H1 (cell line): Measurements from ENCODE around the gene LRRC4C. TPM values are rescaled to one million over a fixed set of nuclear protein-coding genes. Genes with fewer than 3 reads are reported as not detected.

ENCODE experiments used
- CTCF ChIA-PET: fragments of 300-600 bp; sonication (Branson Sonifier 250); formaldehyde crosslinking; loops from one replicate; lab custom pipeline; 2021; ENCODE audit not compliant: partially characterized antibody; lab: Charles Lee
- POLR2A ChIA-PET: fragments of 300-600 bp; sonication (Branson Sonifier 250); formaldehyde crosslinking; loops from one replicate; lab custom pipeline; 2021; ENCODE audit warnings: inconsistent platforms; ENCODE audit not compliant: partially characterized antibody; lab: Charles Lee
- DNase-seq, 2 experiments: peaks; one replicate each; pipeline versions ENCODE4 v3.0.0 to v3.0.0-alpha.2; 2010 to 2022; ENCODE audit warnings: low spot score in 2 of 2, low read depth in 1 of 2, mixed read lengths in 1 of 2
- FAIRE-seq: peaks from 2 replicates; lab custom pipeline; 2011; peaks lifted over from hg19 to GRCh38; lab: Jason Lieb, UNC
- H2AFZ ChIP-seq: 2 replicates; pipeline ENCODE4 v1.8.1; 2012; ENCODE audit warnings: low read length, inconsistent platforms
- H2AK5ac ChIP-seq: 2 replicates; pipeline ENCODE4 v1.6.1; 2013; ENCODE audit warnings: low read depth, low read length
- H2BK120ac ChIP-seq: replicated peaks from 2 replicates; pipeline ENCODE3; 2013; ENCODE audit warnings: low read depth, low read length, inconsistent platforms
- H2BK12ac ChIP-seq: 2 replicates; pipeline ENCODE4 v1.6.1; 2013; ENCODE audit warnings: low read depth, low read length
- H2BK15ac ChIP-seq: 2 replicates; pipeline ENCODE4 v1.6.1; 2013; ENCODE audit warnings: low read length
- H2BK20ac ChIP-seq: 2 replicates; pipeline ENCODE4 v1.6.1; 2013; ENCODE audit warnings: low read length
- H2BK5ac ChIP-seq: 2 replicates; pipeline ENCODE4 v1.6.1; 2013; ENCODE audit warnings: low read depth, low read length
- H3K14ac ChIP-seq: 2 replicates; pipeline ENCODE4 v1.6.1; 2013; ENCODE audit warnings: inconsistent platforms; ENCODE audit not compliant: insufficient read length
- H3K18ac ChIP-seq: 2 replicates; pipeline ENCODE4 v1.6.1; 2013; ENCODE audit warnings: low read length; ENCODE audit errors: extremely low read depth
- H3K23ac ChIP-seq: 2 replicates; pipeline ENCODE4 v1.6.1; 2013; ENCODE audit warnings: inconsistent platforms; ENCODE audit not compliant: insufficient read length
- H3K23me2 ChIP-seq: 2 replicates; pipeline ENCODE4 v1.6.1; 2013; ENCODE audit warnings: low read depth, low read length
- H3K27ac ChIP-seq: 2 replicates; pipeline ENCODE4 v1.6.1; 2011; ENCODE audit warnings: low read depth, low read length, inconsistent platforms
- H3K27me3 ChIP-seq, 4 experiments: replicated peaks in 1 of 4; 1 replicate in 1 of 4; 2 replicates in 3 of 4; pipeline versions ENCODE4 v1.6.1 to v1.8.1; 2011 to 2013; ENCODE audit warnings: low read length in 3 of 4, mild to moderate bottlenecking in 3 of 4, inconsistent platforms in 2 of 4, mixed read lengths in 2 of 4, moderate library complexity in 1 of 4; ENCODE audit not compliant: control insufficient read depth in 3 of 4, insufficient read depth in 3 of 4; ENCODE audit errors: extremely low read depth in 1 of 4
- H3K36me3 ChIP-seq, 4 experiments: 2 replicates each; pipeline versions ENCODE4 v1.6.1 to v1.8.1; 2011 to 2013; ENCODE audit warnings: mild to moderate bottlenecking in 4 of 4, low read length in 3 of 4, moderate library complexity in 2 of 4, control low read depth in 1 of 4, inconsistent platforms in 1 of 4; ENCODE audit not compliant: insufficient read depth in 4 of 4, control insufficient read depth in 2 of 4
- H3K4ac ChIP-seq: replicated peaks from 2 replicates; pipeline ENCODE3; 2013; ENCODE audit warnings: low read length, low read depth, mixed read lengths, inconsistent platforms; ENCODE audit not compliant: insufficient read length
- H3K4me1 ChIP-seq, 4 experiments: replicated peaks in 1 of 4; 1 replicate in 1 of 4; 2 replicates in 3 of 4; pipeline versions ENCODE4 v1.6.1 to v1.8.1; 2011 to 2013; ENCODE audit warnings: low read length in 3 of 4, inconsistent platforms in 2 of 4, mixed read lengths in 1 of 4; ENCODE audit not compliant: insufficient read depth in 4 of 4, control insufficient read depth in 3 of 4
- H3K4me2 ChIP-seq, 2 experiments: 2 replicates each; pipeline versions ENCODE4 v1.6.1 to v1.8.1; 2011 to 2013; ENCODE audit warnings: low read depth in 2 of 2, low read length in 2 of 2, control low read depth in 1 of 2, inconsistent platforms in 1 of 2, mild to moderate bottlenecking in 1 of 2; ENCODE audit not compliant: insufficient read depth in 1 of 2
- H3K4me3 ChIP-seq, 4 experiments: fragments of 200-600, 300-600 bp in 1 of 4; sonication (generic), shearing (Covaris generic), sonication (Bioruptor Twin) in 1 of 4; 2 replicates each; pipeline versions ENCODE4 v1.5.1 to v1.8.1; 2011 to 2016; ENCODE audit warnings: low read length in 4 of 4, low read depth in 3 of 4, control low read depth in 2 of 4, inconsistent platforms in 2 of 4, mild to moderate bottlenecking in 2 of 4, mixed read lengths in 1 of 4, moderate library complexity in 1 of 4; ENCODE audit not compliant: insufficient read depth in 2 of 4; ENCODE audit errors: extremely low read depth in 1 of 4
- H3K56ac ChIP-seq: replicated peaks from 2 replicates; pipeline ENCODE3; 2013; ENCODE audit warnings: low read depth, mild to moderate bottlenecking, mixed read lengths, low read length, inconsistent platforms; ENCODE audit not compliant: insufficient read length
- H3K79me1 ChIP-seq: 2 replicates; pipeline ENCODE4 v1.6.1; 2013; ENCODE audit warnings: low read depth, low read length, control low read depth
- H3K79me2 ChIP-seq, 2 experiments: 2 replicates each; pipeline versions ENCODE4 v1.6.1 to v1.8.1; 2012 to 2013; ENCODE audit warnings: low read length in 2 of 2, mild to moderate bottlenecking in 2 of 2, inconsistent platforms in 1 of 2; ENCODE audit not compliant: insufficient read depth in 2 of 2, control insufficient read depth in 1 of 2
- H3K9ac ChIP-seq, 4 experiments: replicated peaks in 1 of 4; 1 replicate in 1 of 4; 2 replicates in 3 of 4; pipeline versions ENCODE4 v1.6.1 to v1.8.1; 2011 to 2013; ENCODE audit warnings: low read depth in 3 of 4, low read length in 3 of 4, control low read depth in 2 of 4, mild to moderate bottlenecking in 2 of 4, moderate library complexity in 2 of 4, inconsistent platforms in 1 of 4; ENCODE audit errors: extremely low read depth in 1 of 4
- H3K9me3 ChIP-seq, 2 experiments: 2 replicates each; pipeline versions ENCODE4 v1.6.1 to v1.8.1; 2012 to 2013; ENCODE audit warnings: mild to moderate bottlenecking in 2 of 2, moderate library complexity in 2 of 2, control low read depth in 1 of 2, inconsistent platforms in 1 of 2, low read depth in 1 of 2, low read length in 1 of 2, mixed read lengths in 1 of 2; ENCODE audit not compliant: insufficient read depth in 2 of 2
- H4K20me1 ChIP-seq, 2 experiments: replicated peaks in 1 of 2; 2 replicates each; pipeline versions ENCODE3 to v1.8.1; 2011 to 2013; ENCODE audit warnings: inconsistent platforms in 2 of 2, low read length in 2 of 2, mild to moderate bottlenecking in 1 of 2; ENCODE audit not compliant: insufficient read depth in 2 of 2, control insufficient read depth in 1 of 2
- H4K5ac ChIP-seq: 2 replicates; pipeline ENCODE4 v1.6.1; 2013; ENCODE audit warnings: low read length, low read depth, mixed read lengths, inconsistent platforms; ENCODE audit not compliant: insufficient read length
- H4K8ac ChIP-seq: 2 replicates; pipeline ENCODE4 v1.8.0; 2013; ENCODE audit warnings: mild to moderate bottlenecking, moderate library complexity, low read length, inconsistent platforms; ENCODE audit not compliant: insufficient read depth; ENCODE audit errors: extremely low read depth
- H4K91ac ChIP-seq: replicated peaks from 2 replicates; pipeline ENCODE3; 2013; ENCODE audit warnings: low read length, mixed read lengths, inconsistent platforms; ENCODE audit not compliant: insufficient read length
- ASH2L ChIP-seq: fragments of 200-600, 300-600 bp; sonication (generic); IDR thresholded peaks from one replicate; pipeline ENCODE4 v1.7.1; 2017; ENCODE audit warnings: low read length
- GTF2F1 ChIP-seq: IDR thresholded peaks from 2 replicates; pipeline ENCODE4 v1.6.1; 2012; ENCODE audit warnings: low read depth, low read length, improper control_type of control experiment, borderline replicate concordance
- HDAC2 ChIP-seq, 2 experiments: fragments of 300-600 bp in 1 of 2; sonication (generic) in 1 of 2; IDR thresholded peaks; 2 replicates each; pipeline ENCODE4 v1.6.1; 2011 to 2012; ENCODE audit warnings: low read depth in 2 of 2, low read length in 2 of 2, mild to moderate bottlenecking in 2 of 2, moderate library complexity in 2 of 2, borderline replicate concordance in 1 of 2, inconsistent platforms in 1 of 2
- JUN ChIP-seq: IDR thresholded peaks from 2 replicates; pipeline ENCODE4 v1.6.1; 2011; ENCODE audit warnings: low read depth, mild to moderate bottlenecking, improper control_type of control experiment, low read length
- KDM4A ChIP-seq: IDR thresholded peaks from one replicate; pipeline ENCODE4 v1.7.1; 2012; ENCODE audit warnings: low read depth, mild to moderate bottlenecking, moderate library complexity, low read length, inconsistent platforms; ENCODE audit not compliant: severe bottlenecking
- KDM5A ChIP-seq: fragments of 200-600 bp; IDR thresholded peaks from 2 replicates; pipeline ENCODE4 v1.7.1; 2012; ENCODE audit warnings: mild to moderate bottlenecking, low read length, inconsistent platforms, mixed read lengths
- PHF8 ChIP-seq: fragments of 200-600 bp; sonication (generic); conservative IDR thresholded peaks from 2 replicates; pipeline ENCODE4 v1.7.1; 2012; ENCODE audit warnings: low read depth, mild to moderate bottlenecking, inconsistent platforms, low read length, moderate library complexity
- SP1 ChIP-seq: IDR thresholded peaks from 2 replicates; pipeline ENCODE4 v1.6.1; 2011; ENCODE audit warnings: low read depth, low read length
- SP2 ChIP-seq: IDR thresholded peaks from 2 replicates; pipeline ENCODE4 v1.6.1; 2012; ENCODE audit warnings: mild to moderate bottlenecking, low read length, inconsistent platforms
- SUZ12 ChIP-seq: fragments of 200-600 bp; sonication (generic); IDR thresholded peaks from 2 replicates; pipeline ENCODE4 v1.6.1; 2012; ENCODE audit warnings: mild to moderate bottlenecking, inconsistent platforms, low read length, moderate library complexity, mixed read lengths
- TAF1 ChIP-seq: IDR thresholded peaks from 2 replicates; pipeline ENCODE4 v1.6.1; 2011; ENCODE audit warnings: mild to moderate bottlenecking, low read depth, low read length
- YY1 ChIP-seq: IDR thresholded peaks from 2 replicates; pipeline ENCODE4 v1.6.1; 2011; ENCODE audit warnings: low read depth, mild to moderate bottlenecking, low read length
- WGBS, 2 experiments: shearing (Covaris generic) in 1 of 2; methylation state at CpG; one replicate each; pipeline versions ENCODE4 v1.1.6 to v1.1.7; 2013 to 2015; ENCODE audit warnings: low lambda C conversion rate in 2 of 2, mixed read lengths in 2 of 2, inconsistent platforms in 1 of 2, low coverage in 1 of 2, missing lambda C conversion rate in 1 of 2; ENCODE audit not compliant: insufficient replicate concordance in 2 of 2, insufficient coverage in 1 of 2, insufficient read length in 1 of 2; ENCODE audit errors: extremely low coverage in 1 of 2, missing lambda C conversion rate in 1 of 2; 5-methylcytosine and 5-hydroxymethylcytosine counted together
- polyA plus RNA-seq, 7 experiments: library from polyadenylated mRNA; depleted of rRNA in 3 of 7; stranded (reverse) in 5 of 7; unstranded in 2 of 7; fragments of >200 nt in 5 of 7; fragments of 200-250 nt in 2 of 7; gene quantifications; 1 replicate in 5 of 7; 2 replicates in 1 of 7; 4 replicates in 1 of 7; pipeline versions ENCODE4 v1.2.1 to v1.2.3, GENCODE V29; 2011 to 2013; ENCODE audit warnings: missing spikeins in 2 of 7, mixed read lengths in 2 of 7
- total RNA-seq: library from RNA; stranded (reverse); fragmentation: NEBNext Ultra II Directional; extraction: Animal tissue kit (Norgen Biotek cat#: 25700); gene quantifications from 2 replicates; pipeline ENCODE4 v1.2.1, GENCODE V29; 2021
- TF ChIP-seq, protein P1 (sequence below), 3 experiments: IDR thresholded peaks; 1 replicate in 2 of 3; 2 replicates in 1 of 3; pipeline versions ENCODE4 v1.5.1 to v1.6.1; 2011; ENCODE audit warnings: low read length in 3 of 3, mild to moderate bottlenecking in 3 of 3, inconsistent platforms in 2 of 3, low read depth in 1 of 3, moderate library complexity in 1 of 3; ENCODE audit not compliant: insufficient read depth in 1 of 3; ENCODE audit errors: control extremely low read depth in 1 of 3

The LRRC4C gene
- total and polyA plus RNA-seq, 2 of the 8 experiments (the other 6 are each of a cell fraction or from before 2014, with no cell fraction given): 0.23 to 2.2 TPM

- Histone ChIP-seq H3K9me3 (no peaks in the 10 kb centered on the region), H3K79me1 (no peaks in the 10 kb centered on the region), H4K5ac (no peak overlapping the region), H3K23ac (no peak overlapping the region), H4K20me1 (no peaks in the 10 kb centered on the region), H2AFZ (no peak overlapping the region), H3K23me2 (no peaks in the 10 kb centered on the region), H3K9ac (no peak overlapping the region), H3K4me1 (no peaks in the 10 kb centered on the region), H2BK20ac (no peak overlapping the region), H3K4me3 (no peak overlapping the region), H2BK15ac (no peak overlapping the region), H3K14ac (no peak overlapping the region), H3K4ac (no peak overlapping the region), H3K36me3 (no peaks in the 10 kb centered on the region), H3K56ac (no peak overlapping the region), H2AK5ac (no peak overlapping the region), H3K27me3 (no peaks in the 10 kb centered on the region), H2BK5ac (no peak overlapping the region), H4K8ac (no peak overlapping the region), H3K4me2 (no peak overlapping the region), H3K79me2 (no peaks in the 10 kb centered on the region), H2BK120ac (no peak overlapping the region), H3K27ac (no peak overlapping the region), H4K91ac (no peak overlapping the region), H2BK12ac (no peak overlapping the region), H3K18ac (no peak overlapping the region)
- FAIRE-seq (no peak), DNase-seq (no peak)
- 88% methylated on average over 2 of the region's 2 CpGs; no CpG with 5 or more reads in 1 of the 2 experiments for WGBS, 2 experiments
- ChIA-PET CTCF (interaction anchor here (0.6 to 0.8 kb wide), 2 partner anchors 104 to 210 kb away, joined by 3 read pairs; no protein-coding TSS in a partner anchor), POLR2A (no interaction called here)
- TF ChIP-seq TAF1 (no peak), KDM4A (no peak), KDM5A (no peak), YY1 (no peak), ASH2L (no peak), SP2 (no peak), HDAC2 (IDR thresholded peaks at IDR 0.05; ENCODE audit: borderline replicate concordance in 1 of 2, low read depth in 2 of 2, low read length in 2 of 2) (no peak), GTF2F1 (no peak), PHF8 (no peak), JUN (no peak), SP1 (no peak), SUZ12 (no peak)
- TF ChIP-seq, protein P1, sequence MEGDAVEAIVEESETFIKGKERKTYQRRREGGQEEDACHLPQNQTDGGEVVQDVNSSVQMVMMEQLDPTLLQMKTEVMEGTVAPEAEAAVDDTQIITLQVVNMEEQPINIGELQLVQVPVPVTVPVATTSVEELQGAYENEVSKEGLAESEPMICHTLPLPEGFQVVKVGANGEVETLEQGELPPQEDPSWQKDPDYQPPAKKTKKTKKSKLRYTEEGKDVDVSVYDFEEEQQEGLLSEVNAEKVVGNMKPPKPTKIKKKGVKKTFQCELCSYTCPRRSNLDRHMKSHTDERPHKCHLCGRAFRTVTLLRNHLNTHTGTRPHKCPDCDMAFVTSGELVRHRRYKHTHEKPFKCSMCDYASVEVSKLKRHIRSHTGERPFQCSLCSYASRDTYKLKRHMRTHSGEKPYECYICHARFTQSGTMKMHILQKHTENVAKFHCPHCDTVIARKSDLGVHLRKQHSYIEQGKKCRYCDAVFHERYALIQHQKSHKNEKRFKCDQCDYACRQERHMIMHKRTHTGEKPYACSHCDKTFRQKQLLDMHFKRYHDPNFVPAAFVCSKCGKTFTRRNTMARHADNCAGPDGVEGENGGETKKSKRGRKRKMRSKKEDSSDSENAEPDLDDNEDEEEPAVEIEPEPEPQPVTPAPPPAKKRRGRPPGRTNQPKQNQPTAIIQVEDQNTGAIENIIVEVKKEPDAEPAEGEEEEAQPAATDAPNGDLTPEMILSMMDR (IDR thresholded peaks at IDR 0.05; ENCODE audit: control extremely low read depth in 1 of 3, insufficient read depth in 1 of 3, low read depth in 1 of 3, low read length in 3 of 3): no peak
Measured at GRCh38 chr11:40434926-40435325, 1024.5 kb downstream of the LRRC4C start.
